ENCODE measurements around the gene FUT2. TPM values are rescaled to one million over a fixed set of nuclear protein-coding genes. Genes with fewer than 3 reads are reported as not detected.
"Not testable (repeated sequence)": the region's sequence is repeated elsewhere in the genome, so short reads cannot be mapped to it uniquely, and the experiment has no call there.

The FUT2 gene
- total RNA-seq, 2 experiments from 2014 or later = not detected

- Mint-ChIP-seq H3K4me3 (no peak overlapping the region), H3K27me3 (ENCODE audit: low read depth) (no peaks in the 10 kb centered on the region), H3K36me3 (ENCODE audit: low read depth) (no peaks in the 10 kb centered on the region), H3K27ac (no peak overlapping the region), H3K4me1 (ENCODE audit: low read depth) (peaks cover 5% of the 10 kb centered on the region), H3K9me3 (no peaks in the 10 kb centered on the region)
- no peak for DNase-seq
- CTCF ChIA-PET = interaction anchor here (0.6 to 2.6 kb wide), 6 partner anchors 9 to 602 kb away, joined by 5 to 17 read pairs (median 6); partner anchors contain the start of genes CA11 and FUT2
- intact Hi-C loops (cut with micrococcal nuclease) = no loop called here
These were observed 22.2 kb upstream of the FUT2 start for GRCh38 chr19:48673436-48674100.

GRCh38 chr19:48674216-48674809 lies 21.5 kb upstream of the FUT2 start:
- H3K27ac Mint-ChIP-seq = no peak overlapping the region

DNA sequence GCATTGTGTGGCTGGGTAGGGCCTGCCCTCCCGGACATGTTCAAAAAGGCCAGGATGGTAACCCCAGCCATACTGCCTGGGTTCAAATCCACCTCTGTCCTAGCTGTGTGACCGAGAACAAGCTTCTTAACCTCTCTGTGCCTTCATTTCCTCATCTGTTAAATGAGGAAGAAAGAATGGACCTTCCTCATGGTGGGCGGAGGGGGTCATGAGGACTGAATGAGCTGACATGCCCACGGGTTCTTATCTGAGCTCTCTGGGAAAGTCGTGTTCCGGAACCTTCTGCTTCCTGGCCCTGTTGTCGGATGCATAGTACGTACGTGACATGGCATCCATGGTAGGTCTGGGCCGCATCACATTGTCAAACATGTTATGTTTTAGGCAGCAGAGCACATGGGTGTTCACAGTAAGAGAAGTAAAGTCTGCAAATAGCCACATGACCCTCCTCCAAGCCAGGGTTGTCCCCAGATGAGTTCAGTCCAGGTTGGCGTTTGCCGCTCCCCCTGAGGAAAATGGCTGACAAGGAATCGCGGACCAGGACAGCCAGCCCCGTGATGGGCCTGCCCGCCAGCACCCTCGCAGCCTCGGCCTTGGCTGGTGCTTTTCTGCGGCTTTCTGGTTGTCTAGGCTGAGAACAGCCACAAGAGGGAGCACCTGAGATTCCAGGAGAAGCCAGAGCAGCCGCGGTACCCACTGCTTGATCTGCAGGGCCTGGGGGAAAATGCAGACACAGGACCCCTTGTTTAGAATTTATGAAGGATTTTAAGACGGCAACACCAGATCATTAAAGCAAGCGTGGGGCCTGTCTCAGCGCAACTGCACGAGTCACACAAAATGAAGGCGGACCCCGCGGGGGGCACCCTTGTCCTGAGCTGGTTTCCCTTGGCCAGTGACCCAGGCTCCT lies 20.6 kb upstream of the FUT2 start:
- CTCF ChIA-PET = interaction anchor here (0.7 to 2.7 kb wide), 14 partner anchors 10 to 226 kb away, joined by 3 to 17 read pairs (median 5); partner anchors contain the start of genes CA11 and FUT2
- Mint-ChIP-seq H3K27me3 (ENCODE audit: low read depth) (no peaks in the 10 kb centered on the region), H3K9me3 (no peaks in the 10 kb centered on the region), H3K4me3 (no peak overlapping the region), H3K4me1 (ENCODE audit: low read depth) (peaks cover 5% of the 10 kb centered on the region), H3K36me3 (ENCODE audit: low read depth) (no peaks in the 10 kb centered on the region), H3K27ac (no peak overlapping the region)
- intact Hi-C loops (cut with micrococcal nuclease) = loop anchor here (1.0 kb wide), 2 partner anchors 29 to 63 kb away; partner anchors contain the start of gene CA11
- peak; percentile 86 for DNase-seq

More at GRCh38 chr19:48674216-48674809, 21.5 kb upstream of the FUT2 start:
- H3K9me3 Mint-ChIP-seq = no peaks in the 10 kb centered on the region
- H3K27me3 Mint-ChIP-seq (ENCODE audit: low read depth) = no peaks in the 10 kb centered on the region
- no peak for DNase-seq
- intact Hi-C loops (cut with micrococcal nuclease) = no loop called here
- CTCF ChIA-PET = interaction anchor here (0.7 to 2.7 kb wide), 11 partner anchors 9 to 114 kb away, joined by 3 to 17 read pairs (median 6); partner anchors contain the start of genes CA11 and FUT2
- no peak overlapping the region for H3K4me3 Mint-ChIP-seq
- peaks cover 5% of the 10 kb centered on the region for H3K4me1 Mint-ChIP-seq (ENCODE audit: low read depth)
- no peaks in the 10 kb centered on the region for H3K36me3 Mint-ChIP-seq (ENCODE audit: low read depth)

DNA sequence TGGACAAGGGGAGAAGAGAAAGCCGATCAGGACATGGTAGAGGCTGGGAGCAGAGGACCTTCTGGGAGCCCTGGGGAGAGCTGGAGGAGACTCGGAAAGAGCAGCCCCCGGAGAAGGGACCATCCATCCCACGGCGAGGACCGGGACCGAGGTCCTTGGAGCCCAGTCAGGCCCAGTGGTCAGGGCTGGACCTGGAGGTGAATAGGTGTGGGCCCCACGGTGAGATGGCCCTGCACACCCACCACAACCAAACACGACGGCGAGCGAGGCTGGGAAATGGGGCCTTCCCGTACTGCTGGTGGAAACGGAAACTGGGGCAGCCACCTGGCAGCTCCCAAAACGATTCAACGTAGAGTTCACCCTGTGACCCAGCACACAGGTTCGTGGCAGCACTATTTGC lies 19.3 kb upstream of the FUT2 start:
- H3K4me1 Mint-ChIP-seq (ENCODE audit: low read depth) = peaks cover 5% of the 10 kb centered on the region
- no peaks in the 10 kb centered on the region for H3K36me3 Mint-ChIP-seq (ENCODE audit: low read depth)
- no peak overlapping the region for H3K27ac Mint-ChIP-seq
- no peaks in the 10 kb centered on the region for H3K27me3 Mint-ChIP-seq (ENCODE audit: low read depth)
- H3K9me3 Mint-ChIP-seq = no peaks in the 10 kb centered on the region
- CTCF ChIA-PET = interaction anchor here (1.4 to 2.7 kb wide), 2 partner anchors 16 to 186 kb away, joined by 9 read pairs; no protein-coding TSS in a partner anchor
- no peak for DNase-seq
- no peak overlapping the region for H3K4me3 Mint-ChIP-seq
- intact Hi-C loops (cut with micrococcal nuclease) = no loop called here

GRCh38 chr19:48676887-48677286 lies 18.9 kb upstream of the FUT2 start:
- Mint-ChIP-seq H3K9me3 (no peaks in the 10 kb centered on the region), H3K36me3 (ENCODE audit: low read depth) (no peaks in the 10 kb centered on the region), H3K27ac (no peak overlapping the region), H3K4me3 (no peak overlapping the region), H3K27me3 (ENCODE audit: low read depth) (no peaks in the 10 kb centered on the region), H3K4me1 (ENCODE audit: low read depth) (peaks cover 5% of the 10 kb centered on the region)
- intact Hi-C loops (cut with micrococcal nuclease) = no loop called here
- no peak for DNase-seq
- CTCF ChIA-PET = interaction anchor here (1.4 kb wide), 1 partner anchor 187 kb away, joined by 9 read pairs; no protein-coding TSS in a partner anchor

DNA sequence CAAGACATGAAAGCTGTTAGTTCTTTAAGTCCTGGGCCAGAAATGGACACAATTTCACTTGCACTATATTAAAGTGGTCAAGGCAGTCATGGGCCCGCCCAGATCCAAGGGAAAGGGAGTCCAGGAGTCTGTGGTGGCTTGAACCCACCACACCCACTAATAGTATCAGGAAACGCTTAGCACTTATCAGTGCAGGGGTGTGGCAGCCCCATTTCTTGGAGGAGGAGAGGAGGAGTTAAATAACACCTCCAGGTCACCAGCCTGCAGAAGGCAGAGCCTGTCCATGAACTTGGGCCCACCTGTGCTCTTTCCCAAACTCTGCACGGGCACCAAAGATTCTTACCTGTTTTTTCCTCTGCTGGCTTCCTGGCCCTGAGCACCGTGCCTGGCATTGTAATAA lies 17.6 kb upstream of the FUT2 start:
- Mint-ChIP-seq H3K4me1 (ENCODE audit: low read depth) (peaks cover 5% of the 10 kb centered on the region), H3K4me3 (no peak overlapping the region), H3K27me3 (ENCODE audit: low read depth) (no peaks in the 10 kb centered on the region), H3K36me3 (ENCODE audit: low read depth) (no peaks in the 10 kb centered on the region), H3K9me3 (no peaks in the 10 kb centered on the region), H3K27ac (no peak overlapping the region)
- DNase-seq = no peak
- CTCF ChIA-PET = interaction anchor here (0.7 to 1.2 kb wide), 3 partner anchors 12 to 404 kb away, joined by 3 to 5 read pairs (median 3); partner anchors contain the start of gene CA11
- intact Hi-C loops (cut with micrococcal nuclease) = no loop called here

- H3K4me3 Mint-ChIP-seq; DNase-seq; H3K36me3 Mint-ChIP-seq (ENCODE audit: low read depth); H3K27ac Mint-ChIP-seq; H3K4me1 Mint-ChIP-seq (ENCODE audit: low read depth); intact Hi-C loops (cut with micrococcal nuclease); H3K27me3 Mint-ChIP-seq (ENCODE audit: low read depth); H3K9me3 Mint-ChIP-seq; CTCF ChIA-PET: not testable (repeated sequence)
These were observed 15.8 kb upstream of the FUT2 start for GRCh38 chr19:48680006-48680405.

- CTCF ChIA-PET = interaction anchor here (1.0 kb wide), 1 partner anchor 32 kb away, joined by 3 read pairs; no protein-coding TSS in a partner anchor
- Mint-ChIP-seq H3K4me3 (no peak overlapping the region), H3K27ac (no peak overlapping the region), H3K4me1 (ENCODE audit: low read depth) (no peaks in the 10 kb centered on the region), H3K9me3 (no peaks in the 10 kb centered on the region), H3K36me3 (ENCODE audit: low read depth) (no peaks in the 10 kb centered on the region), H3K27me3 (ENCODE audit: low read depth) (no peaks in the 10 kb centered on the region)
- intact Hi-C loops (cut with micrococcal nuclease) = no loop called here
- DNase-seq = no peak
These were observed 15.2 kb upstream of the FUT2 start for GRCh38 chr19:48680436-48681126.

DNA sequence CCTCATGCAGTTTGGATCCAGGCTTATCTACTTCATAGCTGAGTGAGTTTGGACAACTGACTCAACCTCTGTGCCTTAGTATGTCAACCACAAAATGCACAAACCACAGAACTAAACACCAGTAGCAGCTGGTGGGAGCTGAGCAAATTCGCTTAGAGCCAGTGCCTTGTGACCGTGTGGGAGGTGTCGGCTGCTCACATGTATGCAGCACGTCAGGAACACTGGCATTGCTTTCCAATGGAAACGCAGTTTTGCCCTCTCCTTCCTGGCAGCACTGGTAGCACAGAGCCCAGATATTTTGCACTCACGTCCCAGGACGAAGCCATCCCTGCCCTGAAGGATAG lies 14.7 kb upstream of the FUT2 start:
- Mint-ChIP-seq H3K4me3 (no peak overlapping the region), H3K27me3 (ENCODE audit: low read depth) (no peaks in the 10 kb centered on the region), H3K27ac (no peak overlapping the region), H3K9me3 (no peaks in the 10 kb centered on the region), H3K36me3 (ENCODE audit: low read depth) (no peaks in the 10 kb centered on the region), H3K4me1 (ENCODE audit: low read depth) (no peaks in the 10 kb centered on the region)
- DNase-seq = no peak
- intact Hi-C loops (cut with micrococcal nuclease) = no loop called here
- CTCF ChIA-PET = interaction anchor here (1.0 kb wide), 1 partner anchor 32 kb away, joined by 3 read pairs; no protein-coding TSS in a partner anchor

DNA sequence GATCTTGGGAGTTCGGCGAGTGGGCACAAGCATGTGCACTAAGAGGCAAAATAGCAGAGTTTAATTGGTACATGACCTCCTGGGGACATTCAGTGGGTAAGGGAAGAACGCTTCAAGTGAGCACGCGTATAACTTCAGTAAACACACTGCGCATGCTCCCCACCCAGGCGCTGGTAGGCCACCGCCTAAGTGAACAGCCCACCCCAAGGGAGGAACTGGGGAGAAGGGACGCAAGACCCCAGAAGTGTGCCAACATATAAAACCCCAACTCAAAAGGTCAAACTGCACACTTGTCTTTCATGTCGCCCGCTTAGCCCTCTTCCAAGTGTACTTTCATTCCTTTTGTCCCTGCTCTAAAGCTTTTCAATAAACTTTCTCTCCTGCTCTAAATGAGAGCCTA lies 12.4 kb upstream of the FUT2 start:
- no peaks in the 10 kb centered on the region for H3K36me3 Mint-ChIP-seq (ENCODE audit: low read depth)
- H3K4me1 Mint-ChIP-seq (ENCODE audit: low read depth) = no peaks in the 10 kb centered on the region
- no peaks in the 10 kb centered on the region for H3K27me3 Mint-ChIP-seq (ENCODE audit: low read depth)
- H3K4me3 Mint-ChIP-seq = peak overlapping the region; percentile 4
- no peaks in the 10 kb centered on the region for H3K9me3 Mint-ChIP-seq
- intact Hi-C loops (cut with micrococcal nuclease) = no loop called here
- peak; percentile 43 for DNase-seq
- H3K27ac Mint-ChIP-seq = no peak overlapping the region
- CTCF ChIA-PET = interaction anchor here (0.7 kb wide), 1 partner anchor 1469 kb away, joined by 4 read pairs; no protein-coding TSS in a partner anchor

DNA sequence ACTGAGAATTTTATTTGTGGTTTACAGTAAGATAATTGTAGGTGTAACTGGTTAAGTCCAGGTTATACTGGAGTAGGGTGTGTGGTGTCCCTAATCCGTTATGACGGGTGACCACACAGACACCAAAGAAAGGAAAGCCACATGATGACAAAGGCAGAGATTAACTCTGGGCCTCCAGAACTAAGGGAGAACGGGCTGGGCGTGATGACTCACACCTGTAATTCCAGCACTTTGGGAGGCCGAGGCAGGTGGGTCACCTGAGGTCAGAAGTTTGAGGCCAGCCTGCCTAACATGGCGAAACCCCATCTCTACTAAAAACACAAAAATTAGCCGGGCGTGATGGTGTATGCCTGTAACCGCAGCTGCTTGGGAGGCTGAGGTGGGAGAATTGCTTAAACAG lies 10.2 kb upstream of the FUT2 start:
- Mint-ChIP-seq H3K36me3 (ENCODE audit: low read depth) (no peaks in the 10 kb centered on the region), H3K4me3 (no peak overlapping the region), H3K27ac (no peak overlapping the region), H3K27me3 (ENCODE audit: low read depth) (no peaks in the 10 kb centered on the region), H3K4me1 (ENCODE audit: low read depth) (no peaks in the 10 kb centered on the region), H3K9me3 (no peaks in the 10 kb centered on the region)
- CTCF ChIA-PET = no interaction called here
- intact Hi-C loops (cut with micrococcal nuclease) = no loop called here
- DNase-seq = no peak

GRCh38 chr19:48686088-48686487 lies 9.7 kb upstream of the FUT2 start:
- H3K27ac Mint-ChIP-seq = no peak overlapping the region
- H3K4me1 Mint-ChIP-seq (ENCODE audit: low read depth) = no peaks in the 10 kb centered on the region
- intact Hi-C loops (cut with micrococcal nuclease) = no loop called here
- DNase-seq = no peak
- H3K36me3 Mint-ChIP-seq (ENCODE audit: low read depth) = no peaks in the 10 kb centered on the region
- CTCF ChIA-PET = no interaction called here
- no peaks in the 10 kb centered on the region for H3K9me3 Mint-ChIP-seq
- H3K4me3 Mint-ChIP-seq = no peak overlapping the region
- no peaks in the 10 kb centered on the region for H3K27me3 Mint-ChIP-seq (ENCODE audit: low read depth)

Data from activated naive CD4-positive, alpha-beta T cell treated with anti-CD3 and anti-CD28 coated beads for 36 hours (primary cell).